ENCODE results near the gene RNF19B. TPM values are rescaled to one million over a fixed set of nuclear protein-coding genes. Genes with fewer than 3 reads are reported as not detected.

The RNF19B gene
- total RNA-seq, 1 experiment from 2014 or later, result 22.5 TPM

DNA sequence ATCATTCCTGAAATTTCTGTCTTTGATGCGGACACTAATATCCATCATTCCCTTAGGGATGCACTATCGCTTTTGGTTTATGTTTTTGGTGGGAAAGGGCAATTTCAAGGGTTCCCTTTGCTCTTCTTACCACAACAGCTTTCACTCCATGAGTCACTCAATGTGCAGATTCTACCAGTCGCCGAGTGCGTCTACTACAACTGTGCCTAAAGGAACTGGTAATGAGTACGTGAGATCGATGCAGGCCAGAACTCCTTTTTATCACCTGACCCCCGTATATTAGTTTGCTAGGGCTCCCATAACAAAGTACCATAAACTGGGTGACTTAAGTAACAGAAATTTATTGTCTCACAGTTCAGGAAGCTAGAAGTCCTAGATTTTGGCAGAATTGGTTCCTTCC is 35.9 kb downstream of the RNF19B start:
- H2AFZ ChIP-seq (ENCODE audit: low read depth, low read length, poor library complexity, severe bottlenecking), result no peak overlapping the region
- peaks cover 3% of the 10 kb centered on the region in 2 experiments; a peak in 3 of 4 replicates for H3K4me1 ChIP-seq (ENCODE audit: control insufficient read depth in 1 of 2, insufficient read depth in 2 of 2, low read length in 2 of 2)
- no peak for ATAC-seq
- no peak overlapping the region for H3K9ac ChIP-seq (ENCODE audit: low read length)
- no peaks in the 10 kb centered on the region for H4K20me1 ChIP-seq (ENCODE audit: insufficient read depth)
- RAD21 ChIA-PET (ENCODE audit: low non-redundant PET in 1 of 2, low total read pairs in 2 of 2, uncharacterized antibody in 2 of 2, unreplicated experiment in 2 of 2), result no interaction called here
- no peaks in the 10 kb centered on the region for H3K79me2 ChIP-seq (ENCODE audit: insufficient read depth, low read length)
- no peaks in the 10 kb centered on the region for H3K27me3 ChIP-seq (ENCODE audit: insufficient read depth, low read length)
- no peaks in the 10 kb centered on the region for H3K9me2 ChIP-seq (ENCODE audit: insufficient read depth)
- H3K9me3 ChIP-seq (ENCODE audit: control insufficient read depth in 1 of 2, insufficient read depth in 1 of 2, low read depth in 1 of 2, low read length in 2 of 2), result no peaks in the 10 kb centered on the region
- no peak overlapping the region for H3K4me3 ChIP-seq (replicated peaks in 1 of 2; ENCODE audit: low read depth in 1 of 2, low read length in 2 of 2)
- POLR2A ChIA-PET, result no interaction called here
- no peak overlapping the region for H3K27ac ChIP-seq (ENCODE audit: low read depth, low read length)
- H3K36me3 ChIP-seq (ENCODE audit: control insufficient read depth in 1 of 2, insufficient read depth in 2 of 2, low read length in 2 of 2), result no peaks in the 10 kb centered on the region
- H3K4me2 ChIP-seq (ENCODE audit: low read length), result no peak overlapping the region
- TF ChIP-seq SRF (IDR thresholded peaks at IDR 0.05; ENCODE audit: low read depth) (no peak), SIN3A (IDR thresholded peaks at IDR 0.05; ENCODE audit: low read depth) (no peak), POLR2A (IDR thresholded peaks at IDR 0.05; ENCODE audit: borderline replicate concordance, extremely low read depth, insufficient read depth, insufficient read length) (no peak), EGR1 (IDR thresholded peaks at IDR 0.05; ENCODE audit: low read depth) (no peak), ZNF274 (IDR thresholded peaks at IDR 0.05; ENCODE audit: low read depth, low read length) (no peak), POLR2AphosphoS5 (IDR thresholded peaks at IDR 0.05; ENCODE audit: low read depth, low read length) (no peak)
- TF ChIP-seq, protein P1, sequence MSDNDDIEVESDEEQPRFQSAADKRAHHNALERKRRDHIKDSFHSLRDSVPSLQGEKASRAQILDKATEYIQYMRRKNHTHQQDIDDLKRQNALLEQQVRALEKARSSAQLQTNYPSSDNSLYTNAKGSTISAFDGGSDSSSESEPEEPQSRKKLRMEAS (IDR thresholded peaks at IDR 0.05), result no peak
- TF ChIP-seq, protein P2, sequence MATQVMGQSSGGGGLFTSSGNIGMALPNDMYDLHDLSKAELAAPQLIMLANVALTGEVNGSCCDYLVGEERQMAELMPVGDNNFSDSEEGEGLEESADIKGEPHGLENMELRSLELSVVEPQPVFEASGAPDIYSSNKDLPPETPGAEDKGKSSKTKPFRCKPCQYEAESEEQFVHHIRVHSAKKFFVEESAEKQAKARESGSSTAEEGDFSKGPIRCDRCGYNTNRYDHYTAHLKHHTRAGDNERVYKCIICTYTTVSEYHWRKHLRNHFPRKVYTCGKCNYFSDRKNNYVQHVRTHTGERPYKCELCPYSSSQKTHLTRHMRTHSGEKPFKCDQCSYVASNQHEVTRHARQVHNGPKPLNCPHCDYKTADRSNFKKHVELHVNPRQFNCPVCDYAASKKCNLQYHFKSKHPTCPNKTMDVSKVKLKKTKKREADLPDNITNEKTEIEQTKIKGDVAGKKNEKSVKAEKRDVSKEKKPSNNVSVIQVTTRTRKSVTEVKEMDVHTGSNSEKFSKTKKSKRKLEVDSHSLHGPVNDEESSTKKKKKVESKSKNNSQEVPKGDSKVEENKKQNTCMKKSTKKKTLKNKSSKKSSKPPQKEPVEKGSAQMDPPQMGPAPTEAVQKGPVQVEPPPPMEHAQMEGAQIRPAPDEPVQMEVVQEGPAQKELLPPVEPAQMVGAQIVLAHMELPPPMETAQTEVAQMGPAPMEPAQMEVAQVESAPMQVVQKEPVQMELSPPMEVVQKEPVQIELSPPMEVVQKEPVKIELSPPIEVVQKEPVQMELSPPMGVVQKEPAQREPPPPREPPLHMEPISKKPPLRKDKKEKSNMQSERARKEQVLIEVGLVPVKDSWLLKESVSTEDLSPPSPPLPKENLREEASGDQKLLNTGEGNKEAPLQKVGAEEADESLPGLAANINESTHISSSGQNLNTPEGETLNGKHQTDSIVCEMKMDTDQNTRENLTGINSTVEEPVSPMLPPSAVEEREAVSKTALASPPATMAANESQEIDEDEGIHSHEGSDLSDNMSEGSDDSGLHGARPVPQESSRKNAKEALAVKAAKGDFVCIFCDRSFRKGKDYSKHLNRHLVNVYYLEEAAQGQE (IDR thresholded peaks at IDR 0.05; ENCODE audit: low read depth), result no peak
- TF ChIP-seq, protein P3, sequence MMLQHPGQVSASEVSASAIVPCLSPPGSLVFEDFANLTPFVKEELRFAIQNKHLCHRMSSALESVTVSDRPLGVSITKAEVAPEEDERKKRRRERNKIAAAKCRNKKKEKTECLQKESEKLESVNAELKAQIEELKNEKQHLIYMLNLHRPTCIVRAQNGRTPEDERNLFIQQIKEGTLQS (IDR thresholded peaks at IDR 0.05), result no peak
- intact Hi-C loops (cut with micrococcal nuclease), result no loop called here
- DNase-seq (ENCODE audit: low read depth, low spot score), result no peak
- CTCF ChIA-PET, result no interaction called here
- BruUV-seq (replicated peaks), result no TSS peak

Measured in HCT116 (cell line).